HuH-7 (cell line): ENCODE data around the gene C1QTNF1.

Source experiments
- DNase-seq: peaks from one replicate; pipeline ENCODE4 v3.0.0; 2011; ENCODE audit warnings: low spot score

Gene C1QTNF1

GRCh38 chr17:78993241-78993956 is 30.6 kb upstream of the C1QTNF1 start:
- DNase-seq: peak; percentile 82

DNA sequence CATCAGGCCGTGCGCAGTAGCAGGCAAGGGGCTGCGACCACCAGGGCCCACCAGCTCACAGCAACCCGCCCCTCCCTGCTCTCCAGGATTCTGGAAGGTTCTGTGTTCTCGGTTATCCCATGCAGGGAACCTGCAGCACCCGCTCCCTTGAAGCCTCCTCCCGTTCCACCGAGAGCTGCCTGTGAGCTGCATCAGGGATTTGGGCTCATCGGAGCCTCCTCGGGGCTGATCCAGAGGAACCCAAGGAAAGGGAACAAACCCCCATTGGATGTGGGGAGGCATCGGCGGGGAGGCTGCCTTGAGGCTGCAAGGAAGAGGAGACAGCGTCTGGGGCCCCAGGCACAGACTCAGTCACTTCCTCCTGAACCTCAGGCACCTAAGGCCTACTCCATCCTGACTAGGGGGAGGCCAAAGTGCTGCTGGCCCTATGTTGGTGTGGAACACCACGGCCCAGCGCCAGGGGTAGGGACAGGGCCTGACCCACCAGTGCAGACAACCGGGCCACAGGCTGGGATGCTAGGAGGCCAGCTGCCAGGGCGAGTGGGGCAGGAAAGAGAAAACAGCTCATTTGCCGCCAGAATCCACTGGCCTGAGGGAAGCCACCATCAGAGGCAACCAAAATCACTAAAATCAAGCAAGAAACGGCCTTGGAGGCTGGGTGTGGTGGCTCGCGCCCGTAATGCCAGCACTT is 29.8 kb upstream of the C1QTNF1 start:
- peak; percentile 22 for DNase-seq

DNA sequence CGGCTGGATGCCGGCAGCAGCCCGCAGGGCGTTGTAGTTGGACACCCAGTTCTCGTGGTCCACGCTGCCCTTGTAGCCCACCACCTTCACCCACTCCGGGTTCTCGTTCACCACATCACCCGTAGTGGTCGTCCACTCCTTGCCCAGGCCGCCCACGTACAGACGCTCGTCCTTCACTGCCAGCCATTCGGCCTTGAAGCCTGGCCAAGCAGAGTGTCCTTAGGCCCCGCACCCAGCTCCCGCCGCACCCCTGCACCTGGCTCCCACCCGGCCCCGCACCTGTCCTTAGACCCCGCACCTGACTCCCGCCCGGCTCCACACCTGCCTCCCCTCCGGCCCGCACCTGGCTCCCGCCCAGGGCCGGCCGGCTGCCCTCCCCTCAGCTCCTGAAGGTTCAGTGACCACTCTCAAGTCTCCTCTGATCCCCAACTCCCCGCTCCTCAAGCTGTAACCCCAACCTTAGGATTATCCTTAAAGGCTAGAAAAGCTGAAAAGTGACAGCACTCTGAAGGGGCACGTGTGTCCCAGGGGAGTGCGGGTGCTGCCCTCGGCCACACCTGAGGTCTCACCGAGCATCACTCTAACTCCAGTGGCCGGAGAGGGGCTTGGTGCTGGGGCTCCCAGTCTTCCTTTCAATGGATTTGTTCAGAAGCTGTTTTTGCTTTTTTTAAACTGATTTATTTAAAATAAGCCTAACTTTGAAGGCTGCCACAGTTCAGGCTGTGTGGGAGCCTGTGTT is 28.8 kb upstream of the C1QTNF1 start:
- DNase-seq: peak; percentile 5

DNA sequence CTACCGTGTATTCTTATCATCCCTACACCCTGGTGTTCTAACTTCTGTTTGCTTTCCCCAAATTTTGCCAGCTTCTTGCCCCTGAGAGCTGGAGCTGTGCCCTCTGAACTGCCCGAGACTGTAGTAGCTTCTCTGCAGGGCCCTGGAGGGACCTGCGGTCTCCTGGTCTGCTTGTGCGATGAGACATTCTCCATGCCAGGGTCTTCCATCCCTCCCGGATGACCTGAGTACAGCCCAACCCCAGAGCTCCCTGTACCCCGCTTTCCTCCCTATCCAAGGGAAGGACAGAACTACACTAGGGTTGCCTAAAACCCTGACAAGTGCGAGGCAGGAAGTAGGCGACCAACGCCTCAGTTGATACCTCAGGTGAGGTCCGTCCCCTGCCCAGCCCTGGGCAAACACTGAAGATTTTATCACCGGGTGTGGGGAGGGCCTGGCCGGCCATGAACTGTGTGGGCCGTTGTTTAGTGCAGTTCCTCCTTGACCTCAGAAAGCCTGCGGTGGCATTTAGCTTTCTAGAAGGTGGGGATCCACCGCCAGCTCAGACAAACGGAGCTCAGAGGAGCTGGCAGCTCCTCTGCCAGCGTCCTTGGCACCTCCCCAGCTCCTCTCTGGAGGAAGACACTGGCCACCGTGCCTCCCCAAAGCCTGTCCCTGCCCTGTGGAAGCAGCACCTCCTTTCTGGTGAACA is 28.1 kb upstream of the C1QTNF1 start:
- DNase-seq: peak; percentile 58

DNA sequence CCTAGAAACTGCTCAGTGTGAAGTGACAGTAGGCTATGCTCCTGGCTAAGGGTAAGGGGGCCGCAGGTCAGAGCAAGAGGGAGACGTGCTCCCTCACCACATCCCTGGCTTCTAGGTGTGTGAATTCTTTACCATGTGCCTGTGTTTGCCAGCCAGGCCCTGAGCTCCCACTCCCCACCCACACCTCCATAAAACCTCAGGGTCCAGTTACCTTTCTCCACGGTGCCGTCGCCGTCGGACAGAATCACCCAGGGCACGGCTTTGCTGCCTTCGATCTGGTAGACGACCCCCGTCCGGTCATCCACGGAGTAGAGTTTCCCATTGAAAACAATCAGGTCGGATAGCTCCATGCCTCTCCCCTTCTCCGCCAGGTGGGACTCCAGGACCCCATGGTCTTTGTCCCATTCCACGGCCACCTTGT is 27.2 kb upstream of the C1QTNF1 start:
- DNase-seq: peak; percentile 13

DNA sequence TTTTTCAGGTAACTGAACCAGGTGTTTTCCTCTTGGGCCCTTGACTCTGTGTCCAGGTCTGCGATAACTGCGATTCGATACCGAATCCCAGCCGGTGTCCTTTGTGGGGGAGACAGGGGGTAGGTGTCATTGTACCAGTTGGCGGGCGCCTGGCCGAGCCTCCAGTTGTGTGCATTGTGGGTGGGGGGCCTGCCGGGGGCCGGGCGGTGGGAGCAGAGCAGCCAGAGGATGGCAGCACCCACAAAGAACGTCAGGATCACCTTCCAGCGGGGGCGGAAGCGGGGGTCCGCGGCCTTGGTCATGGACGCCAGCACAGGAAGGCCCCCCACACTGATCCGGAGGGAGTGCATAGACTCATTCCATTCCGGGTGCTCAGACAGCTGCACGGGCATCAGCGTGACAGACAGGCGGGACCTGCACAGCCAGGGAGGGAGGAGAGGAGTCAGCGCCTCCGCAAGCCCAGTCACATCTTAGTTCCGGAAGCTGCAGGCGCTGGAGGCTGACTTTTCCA is 26.7 kb upstream of the C1QTNF1 start:
- no peak for DNase-seq

- DNase-seq: no peak
Observed at GRCh38 chr17:78997881-78998280, 26.1 kb upstream of the C1QTNF1 start.

DNA sequence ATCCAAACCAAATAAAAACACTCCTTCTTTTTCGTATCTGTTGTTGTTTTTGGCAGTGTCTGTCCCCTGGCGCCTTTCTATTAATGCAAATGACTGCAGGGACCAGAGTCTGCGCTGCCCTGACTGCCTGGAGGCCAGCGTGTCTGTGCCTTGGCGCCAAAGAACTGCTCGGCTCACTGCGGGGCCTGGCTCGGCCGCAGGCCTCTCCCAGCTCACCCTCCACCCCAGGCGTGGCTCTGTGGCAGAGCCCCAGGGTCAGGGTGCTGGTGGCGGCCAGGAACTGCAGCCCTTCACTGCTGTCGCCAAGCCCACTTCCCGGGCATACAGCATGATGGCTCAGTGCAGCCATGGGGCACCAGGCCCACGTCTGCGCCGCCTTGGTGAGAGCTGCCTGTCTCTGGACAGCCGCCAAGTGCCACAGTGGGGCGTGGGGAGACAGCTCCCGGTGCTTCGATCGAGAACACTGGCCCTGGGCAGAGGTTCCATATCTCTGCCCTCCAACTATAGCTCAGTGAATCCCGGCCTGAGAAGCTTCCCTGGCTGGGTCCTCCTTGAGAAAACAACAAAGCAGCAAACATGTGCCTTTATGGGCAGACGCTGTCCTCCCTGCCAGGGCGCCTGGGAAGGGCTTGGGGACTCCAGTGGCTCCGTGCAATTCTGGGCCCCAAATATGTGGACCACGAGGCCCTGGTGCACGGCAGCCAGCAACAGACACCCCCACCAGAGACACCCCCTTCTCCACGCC is 25.5 kb upstream of the C1QTNF1 start:
- DNase-seq: no peak

DNA sequence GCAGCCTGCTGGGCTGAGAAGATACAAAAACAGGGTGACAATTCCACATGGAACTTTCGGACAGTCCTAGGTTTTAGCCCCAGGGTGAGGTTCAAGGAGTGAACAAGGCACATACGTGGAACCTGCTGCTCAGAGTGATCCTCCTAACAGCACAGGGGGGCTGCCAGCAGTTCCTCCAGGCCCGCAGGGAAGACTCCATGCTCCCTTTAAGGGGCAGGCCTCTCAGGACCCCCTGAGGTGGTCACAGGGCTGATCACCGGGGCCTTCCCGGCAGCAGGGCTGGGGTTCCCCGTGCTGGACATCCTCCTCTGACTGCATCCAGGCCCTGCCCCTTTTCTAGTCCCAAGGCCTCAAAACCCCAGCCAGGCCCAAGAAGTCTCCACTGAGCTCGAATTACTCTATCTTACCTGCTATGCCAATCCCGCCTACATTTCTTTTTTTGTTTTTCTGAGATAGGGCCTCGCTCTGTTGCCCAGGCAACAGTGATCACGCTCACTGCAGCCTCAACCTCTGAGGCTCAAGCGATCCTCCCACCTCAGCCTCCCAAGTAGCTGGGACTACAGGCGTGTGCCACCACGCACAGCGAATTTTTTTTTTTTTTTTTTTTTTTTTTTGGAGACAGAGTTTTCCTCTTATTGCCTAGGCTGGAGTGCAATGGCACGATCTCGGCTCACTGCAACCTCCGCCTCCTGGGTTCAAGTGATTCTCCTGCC is 24.8 kb upstream of the C1QTNF1 start:
- no peak for DNase-seq

GRCh38 chr17:78999947-79000395 is 24.0 kb upstream of the C1QTNF1 start:
- DNase-seq: no peak

DNA sequence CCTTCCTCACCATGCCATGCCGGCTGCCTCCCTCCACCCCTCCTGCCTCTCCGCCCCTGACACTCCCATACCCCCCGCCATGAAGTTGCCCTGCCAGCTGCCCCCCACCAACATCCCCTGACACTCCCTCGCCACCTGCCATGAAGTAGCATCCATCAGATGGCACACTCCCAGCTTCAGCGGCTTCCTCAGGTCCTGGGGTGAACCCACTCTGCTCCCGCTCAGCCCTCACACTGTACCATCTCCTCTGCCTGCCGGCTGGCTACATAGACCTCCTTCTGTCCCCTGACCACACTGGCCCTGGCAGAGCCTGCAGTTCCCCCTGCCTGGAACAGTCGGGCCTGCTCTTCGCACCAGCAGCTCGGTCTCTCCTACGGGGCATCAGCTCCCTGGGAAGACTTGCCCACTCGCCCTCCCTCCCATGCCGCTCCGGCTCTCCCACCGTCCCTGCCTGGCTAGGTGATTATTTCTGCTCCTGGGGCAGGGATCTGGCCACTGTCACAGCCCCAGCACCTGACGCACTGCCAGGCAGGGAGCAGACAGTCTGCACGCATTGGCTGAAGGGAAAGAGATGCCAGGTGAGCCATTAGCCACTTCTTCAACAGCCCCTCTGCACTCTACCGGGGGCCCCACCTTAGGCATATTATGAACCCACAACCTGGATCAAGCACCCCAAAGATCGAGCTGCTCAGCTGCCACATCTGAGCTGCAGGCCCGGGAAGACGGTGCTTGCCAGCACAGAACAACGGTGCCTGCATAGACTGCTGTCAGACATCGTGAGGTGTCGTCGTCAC is 23.4 kb upstream of the C1QTNF1 start:
- no peak for DNase-seq

DNA sequence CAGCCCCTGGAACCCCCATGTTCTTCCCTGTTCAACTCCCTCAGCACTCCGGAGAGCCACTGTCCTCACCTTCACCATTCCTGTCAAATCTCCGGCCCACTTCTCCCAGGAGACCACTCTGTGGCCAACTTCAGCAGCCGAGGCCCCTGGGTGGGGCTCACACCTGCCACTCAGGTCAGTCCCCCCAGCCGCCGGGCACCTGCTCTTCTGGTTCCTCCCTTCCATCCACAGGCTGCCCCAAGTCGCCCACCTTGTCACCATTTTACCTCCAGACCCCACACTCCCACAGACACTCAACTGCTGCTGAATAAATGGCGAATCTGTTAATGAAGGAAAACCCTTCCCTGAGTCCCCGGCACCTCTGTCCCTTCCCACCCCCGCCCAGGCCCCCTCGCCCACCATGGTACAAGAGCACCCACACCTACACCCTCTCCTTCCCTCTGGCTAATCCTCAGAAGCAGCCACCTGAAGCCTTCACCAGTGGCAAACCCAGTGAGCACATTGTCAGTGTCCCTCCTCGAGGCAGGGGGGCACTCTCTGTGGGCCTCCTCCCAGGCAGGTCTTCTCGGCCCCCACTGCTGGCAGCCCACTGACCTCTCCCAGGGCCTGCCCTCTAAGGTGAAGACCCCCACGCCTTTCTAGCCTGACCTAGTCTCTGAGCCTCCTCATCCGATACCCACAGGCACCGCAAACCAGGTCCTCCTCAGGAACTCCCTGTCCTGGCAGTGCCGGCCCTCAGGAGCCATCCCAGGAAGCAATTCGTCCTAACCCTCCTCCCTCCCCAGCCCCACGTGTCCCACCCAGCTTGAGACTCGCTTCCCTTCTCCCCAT is 22.6 kb upstream of the C1QTNF1 start:
- DNase-seq: no peak

DNA sequence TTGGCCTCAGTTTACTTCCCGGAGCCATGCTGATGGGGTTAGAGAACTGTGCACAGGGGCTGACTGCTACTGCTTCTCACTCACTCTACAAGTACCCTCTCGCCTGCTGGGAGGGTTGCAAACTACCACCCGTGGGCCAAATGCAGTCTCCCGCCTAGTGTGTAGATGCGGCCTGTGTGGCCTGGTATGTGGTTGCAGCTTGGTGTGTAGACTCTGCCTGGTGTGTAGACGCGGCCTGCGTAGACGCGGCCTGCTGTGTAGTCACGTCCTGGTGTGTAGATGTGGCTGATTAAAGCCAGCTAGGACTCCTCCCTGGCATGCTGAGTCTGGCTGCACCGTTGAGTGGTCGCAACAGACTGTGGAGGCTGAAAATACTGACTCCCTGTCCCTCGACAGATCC is 21.7 kb upstream of the C1QTNF1 start:
- no peak for DNase-seq

DNA sequence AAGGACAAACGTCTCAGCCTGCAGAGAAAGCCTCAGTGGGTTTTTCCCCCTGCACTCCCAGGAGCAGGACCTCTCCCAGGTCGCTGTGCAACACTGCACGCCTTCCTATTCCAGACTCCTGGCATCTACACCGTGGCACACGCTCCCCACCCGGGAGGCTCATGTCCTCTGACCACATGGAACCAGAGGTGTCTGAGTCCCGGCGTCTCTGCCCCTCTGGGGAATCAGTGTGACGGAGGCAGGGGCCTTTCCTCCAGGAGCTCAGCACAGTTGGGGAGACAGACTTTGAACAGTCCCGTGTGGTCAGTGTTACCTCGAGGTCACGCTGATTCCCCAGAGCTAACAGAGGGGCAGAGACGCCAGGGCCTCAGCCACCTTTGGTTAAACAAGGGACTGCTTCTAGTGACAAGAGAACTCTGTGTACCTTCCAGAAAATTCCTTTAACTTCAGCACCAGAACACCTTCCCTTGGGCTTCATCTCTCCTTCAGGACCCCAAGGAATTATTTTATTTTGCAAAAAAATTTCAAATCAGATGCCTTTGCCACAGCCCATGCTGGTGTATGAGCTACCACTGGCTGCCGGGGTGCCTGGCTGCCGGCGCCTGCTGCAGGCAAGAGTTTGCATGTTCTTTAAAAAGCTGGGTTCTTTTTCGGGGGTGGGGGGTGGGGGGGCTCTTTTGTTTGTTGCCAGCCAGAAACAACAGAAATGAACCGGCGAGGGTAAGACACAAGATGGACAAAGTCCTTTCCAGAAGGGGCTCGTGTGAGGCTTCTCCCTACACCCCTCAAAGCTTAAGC is 21.0 kb upstream of the C1QTNF1 start:
- DNase-seq: no peak

- DNase-seq: no peak
Observed at GRCh38 chr17:79003661-79004411, 20.1 kb upstream of the C1QTNF1 start.

- no peak for DNase-seq
Observed at GRCh38 chr17:79005063-79005861, 18.7 kb upstream of the C1QTNF1 start.

- DNase-seq: no peak
Observed at GRCh38 chr17:79006046-79006445, 17.9 kb upstream of the C1QTNF1 start.
